ENCODE measurements around the gene TM4SF18. TPM values are rescaled to one million over a fixed set of nuclear protein-coding genes. Genes with fewer than 3 reads are reported as not detected.
A peak's percentile ranks its signal among the peaks of the same experiment; 100 is the strongest.

Gene TM4SF18
- total RNA-seq, 1 donor from 2014 or later, result 1.4 TPM

DNA sequence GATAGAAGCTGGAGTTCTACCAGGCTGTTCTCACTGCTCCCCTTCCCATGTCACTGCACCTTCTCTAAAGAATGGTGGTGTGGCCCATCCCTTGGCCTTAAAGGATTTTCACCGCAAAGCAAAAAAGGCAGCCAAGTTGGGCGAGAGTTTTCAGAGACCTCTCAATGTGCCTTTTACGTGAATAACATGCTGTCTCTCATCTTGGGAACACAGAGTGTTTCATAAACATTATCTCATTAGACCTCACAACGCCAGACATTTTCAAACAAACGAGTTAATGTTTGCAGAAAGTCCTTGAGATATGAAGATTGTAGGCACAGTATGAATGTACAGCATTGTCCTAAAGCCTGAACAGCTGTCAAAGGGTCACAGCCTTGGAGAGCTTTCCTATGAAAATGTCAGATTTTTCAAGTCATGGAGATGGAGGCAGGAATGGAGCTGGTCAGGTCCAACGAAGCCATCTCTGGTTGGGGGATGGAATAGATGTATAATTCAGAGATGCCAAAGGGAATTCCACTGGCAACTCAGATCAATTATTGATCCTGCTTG, 22.7 kb upstream of the TM4SF18 start:
- no peak for DNase-seq (ENCODE audit: low read depth)
- TF ChIP-seq, protein P1, sequence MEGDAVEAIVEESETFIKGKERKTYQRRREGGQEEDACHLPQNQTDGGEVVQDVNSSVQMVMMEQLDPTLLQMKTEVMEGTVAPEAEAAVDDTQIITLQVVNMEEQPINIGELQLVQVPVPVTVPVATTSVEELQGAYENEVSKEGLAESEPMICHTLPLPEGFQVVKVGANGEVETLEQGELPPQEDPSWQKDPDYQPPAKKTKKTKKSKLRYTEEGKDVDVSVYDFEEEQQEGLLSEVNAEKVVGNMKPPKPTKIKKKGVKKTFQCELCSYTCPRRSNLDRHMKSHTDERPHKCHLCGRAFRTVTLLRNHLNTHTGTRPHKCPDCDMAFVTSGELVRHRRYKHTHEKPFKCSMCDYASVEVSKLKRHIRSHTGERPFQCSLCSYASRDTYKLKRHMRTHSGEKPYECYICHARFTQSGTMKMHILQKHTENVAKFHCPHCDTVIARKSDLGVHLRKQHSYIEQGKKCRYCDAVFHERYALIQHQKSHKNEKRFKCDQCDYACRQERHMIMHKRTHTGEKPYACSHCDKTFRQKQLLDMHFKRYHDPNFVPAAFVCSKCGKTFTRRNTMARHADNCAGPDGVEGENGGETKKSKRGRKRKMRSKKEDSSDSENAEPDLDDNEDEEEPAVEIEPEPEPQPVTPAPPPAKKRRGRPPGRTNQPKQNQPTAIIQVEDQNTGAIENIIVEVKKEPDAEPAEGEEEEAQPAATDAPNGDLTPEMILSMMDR (conservative IDR thresholded peaks at IDR 0.05; ENCODE audit: low read depth, low read length), result no peak
- H3K4me3 ChIP-seq (ENCODE audit: low read depth, low read length), result no peak overlapping the region

DNA sequence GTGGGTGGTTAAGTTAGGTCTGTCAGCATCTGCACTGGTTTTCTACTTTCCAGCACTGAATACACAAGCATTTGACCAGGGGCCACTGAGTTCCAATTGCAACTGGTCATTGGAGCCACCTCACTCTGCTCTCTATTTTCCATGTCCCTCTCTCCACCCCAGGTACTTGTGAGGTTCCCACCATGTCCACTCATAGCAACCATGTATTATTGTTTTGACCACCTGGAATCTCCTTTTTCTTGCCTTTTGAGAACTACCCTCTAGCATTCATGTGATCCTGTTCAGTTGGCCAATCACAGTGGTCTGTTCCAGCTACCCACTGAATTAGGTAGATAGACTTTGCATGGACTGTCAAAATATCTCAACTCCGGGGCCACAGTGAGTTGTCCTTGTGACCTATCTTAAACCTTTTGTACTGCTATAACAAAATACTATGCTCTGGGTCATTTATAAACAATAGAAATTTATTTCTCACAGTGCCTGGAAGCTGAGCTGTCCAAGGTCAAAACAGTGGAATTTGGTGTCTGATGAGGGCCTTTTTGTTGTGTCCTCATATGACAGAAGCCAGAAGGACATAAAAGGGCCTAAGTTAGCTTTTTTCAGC, 20.2 kb upstream of the TM4SF18 start:
- no peak for DNase-seq (ENCODE audit: low read depth)
- no peak overlapping the region for H3K4me3 ChIP-seq (ENCODE audit: low read depth, low read length)
- TF ChIP-seq, protein P1 (conservative IDR thresholded peaks at IDR 0.05; ENCODE audit: low read depth, low read length), result no peak

DNA sequence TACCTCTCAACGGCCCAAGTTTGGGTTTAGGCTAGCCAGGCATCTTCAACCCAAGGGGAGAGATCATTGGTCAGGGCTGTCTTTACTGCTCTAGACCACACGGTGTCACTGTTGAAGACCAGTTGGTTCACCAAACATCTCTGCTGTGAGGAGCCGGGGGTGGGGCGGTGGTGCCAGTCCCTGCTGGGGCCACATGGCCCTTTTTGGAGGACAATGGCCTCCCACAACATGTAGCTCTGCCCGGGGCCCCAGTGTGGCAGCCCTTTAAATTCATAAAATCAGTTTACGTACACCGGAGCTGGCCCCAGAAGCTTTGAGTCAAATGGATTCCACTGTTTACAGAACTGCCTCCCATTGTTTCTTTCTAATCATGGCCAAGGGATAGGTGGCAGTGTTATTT, 19.1 kb upstream of the TM4SF18 start:
- TF ChIP-seq, protein P1 (conservative IDR thresholded peaks at IDR 0.05; ENCODE audit: low read depth, low read length), result peak; percentile 84

DNA sequence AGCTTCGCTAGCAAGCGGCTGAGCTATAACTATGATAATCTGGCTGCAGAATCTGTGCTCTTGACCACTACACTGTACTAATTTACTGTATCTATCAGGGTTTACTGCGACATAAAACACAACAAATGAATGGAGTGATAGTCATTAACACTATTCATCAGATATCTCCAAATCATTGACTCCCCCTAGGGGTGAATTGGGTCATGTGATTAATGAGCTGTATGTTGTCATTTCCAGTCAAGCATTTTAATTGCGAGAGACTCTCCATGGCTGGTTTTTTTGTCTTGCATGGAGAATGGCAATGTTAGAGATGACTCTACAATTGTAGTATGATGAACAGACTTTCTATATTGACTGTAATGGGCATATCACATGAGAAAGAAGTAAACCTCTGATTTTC, 10.5 kb upstream of the TM4SF18 start:
- DNase-seq (ENCODE audit: low read depth), result no peak
- TF ChIP-seq, protein P1 (conservative IDR thresholded peaks at IDR 0.05; ENCODE audit: low read depth, low read length), result peak; percentile 20

More for the DNA sequence above, 19.1 kb upstream of the TM4SF18 start:
- DNase-seq (ENCODE audit: low read depth), result no peak
- no peak overlapping the region for H3K4me3 ChIP-seq (ENCODE audit: low read depth, low read length)

DNA sequence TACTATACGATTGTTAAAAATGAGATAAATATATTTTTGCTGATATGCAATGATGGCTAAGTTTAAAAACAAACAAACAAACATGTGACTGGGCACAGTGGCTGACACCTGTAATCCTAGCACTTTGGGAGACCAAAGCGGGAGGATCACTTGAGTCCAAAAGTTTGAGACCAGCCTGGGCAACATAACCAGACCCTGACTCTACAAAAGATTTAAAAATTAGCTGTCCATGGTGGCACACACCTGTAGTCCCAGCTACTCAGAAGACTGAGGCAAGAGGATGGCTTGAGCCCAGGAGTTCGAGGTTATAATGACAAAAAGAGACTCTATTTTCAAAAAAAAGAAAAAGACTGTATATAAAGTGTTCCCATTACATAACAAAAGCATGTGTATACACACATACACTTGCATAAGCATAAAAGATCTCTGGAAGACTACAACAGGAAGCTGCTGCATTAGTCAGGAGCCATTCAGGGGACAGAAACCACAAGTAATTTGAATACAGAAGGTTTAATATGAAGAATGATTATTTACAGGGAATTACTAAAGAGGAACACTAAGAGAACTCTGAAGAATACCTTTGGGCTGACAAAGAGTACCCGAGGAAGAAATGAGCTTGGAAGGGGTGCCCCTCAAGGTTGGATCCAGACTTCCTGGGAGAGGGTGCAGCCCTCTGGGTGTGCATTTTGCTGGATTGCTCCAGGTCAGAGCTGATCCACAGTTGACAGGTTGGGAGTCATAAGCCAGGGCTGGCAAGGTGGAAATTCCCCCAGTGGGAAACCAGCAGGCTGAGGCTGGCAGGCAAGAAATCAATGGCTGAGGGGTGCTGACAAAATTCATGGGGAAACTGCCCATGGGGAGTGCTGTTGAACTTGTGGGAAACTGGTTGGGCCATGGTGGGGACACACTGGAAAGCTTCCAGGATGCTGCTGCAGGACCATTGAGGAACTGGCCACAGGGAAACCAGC, 9.3 kb upstream of the TM4SF18 start:
- TF ChIP-seq, protein P1 (conservative IDR thresholded peaks at IDR 0.05; ENCODE audit: low read depth, low read length), result no peak
- no peak for DNase-seq (ENCODE audit: low read depth)

More for the DNA sequence above, 10.5 kb upstream of the TM4SF18 start:
- no peak overlapping the region for H3K4me3 ChIP-seq (ENCODE audit: low read depth, low read length)

DNA sequence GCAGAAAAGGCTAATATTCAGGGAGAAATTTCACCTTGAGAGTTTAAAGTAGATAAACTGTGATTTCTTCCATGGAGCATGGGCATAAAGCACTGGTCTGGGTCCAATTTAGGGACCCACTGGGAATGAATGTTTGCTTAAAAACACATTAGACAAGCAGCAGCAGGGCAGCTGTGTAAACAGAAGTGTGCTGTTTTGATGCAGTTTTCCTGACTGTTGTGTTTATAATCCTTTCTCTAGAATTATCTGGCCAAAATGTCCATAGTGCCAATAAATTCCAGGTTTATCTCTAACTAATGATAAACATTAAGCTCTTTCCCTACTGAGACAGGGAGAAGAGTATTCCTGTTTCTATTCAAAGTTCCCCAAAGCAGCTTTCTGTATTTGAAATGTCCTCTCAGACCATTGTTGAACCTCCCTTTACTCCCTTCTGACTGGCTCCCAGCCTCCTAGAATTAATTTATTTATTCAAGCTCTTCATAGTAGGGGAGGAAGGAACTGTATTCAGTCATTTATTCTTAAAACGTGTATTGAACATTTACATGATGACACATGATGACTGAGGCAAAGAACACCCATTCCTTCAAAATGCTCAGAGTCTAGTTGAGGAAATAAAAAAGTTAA, 7.0 kb upstream of the TM4SF18 start:
- no peak for DNase-seq (ENCODE audit: low read depth)
- no peak overlapping the region for H3K4me3 ChIP-seq (ENCODE audit: low read depth, low read length)
- TF ChIP-seq, protein P1 (conservative IDR thresholded peaks at IDR 0.05; ENCODE audit: low read depth, low read length), result no peak

More for the DNA sequence above, 9.3 kb upstream of the TM4SF18 start:
- H3K4me3 ChIP-seq (ENCODE audit: low read depth, low read length), result no peak overlapping the region

Data from epithelial cell of proximal tubule (primary cell).